Parathyroid adenoma (tissue), 2 donors: ENCODE data around the gene GHRH.
A peak's percentile ranks its signal among the peaks of the same experiment; 100 is the strongest.

Experiments used
- H2AFZ ChIP-seq: fragments of 300-600 bp; sonication (generic); one replicate; pipeline ENCODE4 v1.7.0; 2017; ENCODE audit warnings: antibody characterized with exemption, mild to moderate bottlenecking
- H3K27ac ChIP-seq: fragments of 300-600 bp; sonication (generic); one replicate; pipeline ENCODE4 v1.7.0; 2017
- H3K27me3 ChIP-seq: fragments of 300-600 bp; sonication (generic); one replicate; pipeline ENCODE4 v1.7.0; 2017; ENCODE audit warnings: low read length; ENCODE audit not compliant: control insufficient read depth, insufficient read depth
- H3K36me3 ChIP-seq: fragments of 300-600 bp; sonication (generic); one replicate; pipeline ENCODE4 v1.7.0; 2017; ENCODE audit warnings: low read length; ENCODE audit not compliant: control insufficient read depth, insufficient read depth
- H3K4me1 ChIP-seq: fragments of 300-600 bp; sonication (generic); one replicate; pipeline ENCODE4 v1.7.0; 2017; ENCODE audit warnings: control low read depth
- H3K4me2 ChIP-seq: fragments of 300-600 bp; sonication (generic); one replicate; pipeline ENCODE4 v1.7.0; 2017; ENCODE audit warnings: low read length
- H3K4me3 ChIP-seq: fragments of 300-600 bp; sonication (generic); one replicate; pipeline ENCODE4 v1.7.0; 2017; ENCODE audit warnings: low read depth, low read length
- H3K79me2 ChIP-seq: fragments of 300-600 bp; sonication (generic); one replicate; pipeline ENCODE4 v1.7.0; 2017; ENCODE audit warnings: control low read depth
- H3K9ac ChIP-seq: fragments of 300-600 bp; sonication (generic); one replicate; pipeline ENCODE4 v1.7.0; 2017; ENCODE audit warnings: mild to moderate bottlenecking
- H3K9me3 ChIP-seq: fragments of 300-600 bp; sonication (generic); one replicate; pipeline ENCODE4 v1.7.0; 2017; ENCODE audit warnings: low read length; ENCODE audit not compliant: control insufficient read depth
- TF ChIP-seq, protein P1 (sequence below): fragments of 300-600 bp; sonication (generic); IDR thresholded peaks from one replicate; pipeline ENCODE4 v1.7.0; 2017; ENCODE audit warnings: antibody characterized with exemption, mild to moderate bottlenecking
- donor health status: primary hyperparathyroidism.

GHRH gene

DNA sequence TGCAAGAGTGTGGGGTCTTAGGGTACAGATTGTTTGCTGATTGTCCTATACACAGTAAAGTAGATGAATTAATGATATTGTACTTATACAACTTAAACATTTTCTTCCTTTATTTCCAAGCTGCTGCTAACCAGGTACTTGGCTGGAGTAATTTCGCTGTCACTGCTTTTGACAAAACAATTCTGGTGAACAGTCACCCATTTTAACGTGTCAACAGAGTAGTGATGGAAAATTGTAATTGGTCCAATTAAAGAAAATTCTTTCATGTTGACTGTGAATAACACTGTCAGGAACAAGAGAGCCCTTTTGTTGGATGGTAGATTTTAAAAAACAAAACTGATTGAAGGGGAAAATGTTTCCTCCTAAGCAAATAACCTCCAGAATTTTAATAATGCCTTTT, 55.8 kb downstream of the GHRH start:
- no peak overlapping the region for H3K4me3 ChIP-seq
- no peak overlapping the region for H3K9ac ChIP-seq
- no peaks in the 10 kb centered on the region for H3K79me2 ChIP-seq
- TF ChIP-seq, protein P1, sequence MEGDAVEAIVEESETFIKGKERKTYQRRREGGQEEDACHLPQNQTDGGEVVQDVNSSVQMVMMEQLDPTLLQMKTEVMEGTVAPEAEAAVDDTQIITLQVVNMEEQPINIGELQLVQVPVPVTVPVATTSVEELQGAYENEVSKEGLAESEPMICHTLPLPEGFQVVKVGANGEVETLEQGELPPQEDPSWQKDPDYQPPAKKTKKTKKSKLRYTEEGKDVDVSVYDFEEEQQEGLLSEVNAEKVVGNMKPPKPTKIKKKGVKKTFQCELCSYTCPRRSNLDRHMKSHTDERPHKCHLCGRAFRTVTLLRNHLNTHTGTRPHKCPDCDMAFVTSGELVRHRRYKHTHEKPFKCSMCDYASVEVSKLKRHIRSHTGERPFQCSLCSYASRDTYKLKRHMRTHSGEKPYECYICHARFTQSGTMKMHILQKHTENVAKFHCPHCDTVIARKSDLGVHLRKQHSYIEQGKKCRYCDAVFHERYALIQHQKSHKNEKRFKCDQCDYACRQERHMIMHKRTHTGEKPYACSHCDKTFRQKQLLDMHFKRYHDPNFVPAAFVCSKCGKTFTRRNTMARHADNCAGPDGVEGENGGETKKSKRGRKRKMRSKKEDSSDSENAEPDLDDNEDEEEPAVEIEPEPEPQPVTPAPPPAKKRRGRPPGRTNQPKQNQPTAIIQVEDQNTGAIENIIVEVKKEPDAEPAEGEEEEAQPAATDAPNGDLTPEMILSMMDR = no peak
- no peaks in the 10 kb centered on the region for H3K36me3 ChIP-seq
- H3K27ac ChIP-seq = no peak overlapping the region
- no peaks in the 10 kb centered on the region for H3K27me3 ChIP-seq
- peaks cover 3% of the 10 kb centered on the region for H3K4me1 ChIP-seq
- no peak overlapping the region for H3K4me2 ChIP-seq
- no peak overlapping the region for H2AFZ ChIP-seq
- no peaks in the 10 kb centered on the region for H3K9me3 ChIP-seq

DNA sequence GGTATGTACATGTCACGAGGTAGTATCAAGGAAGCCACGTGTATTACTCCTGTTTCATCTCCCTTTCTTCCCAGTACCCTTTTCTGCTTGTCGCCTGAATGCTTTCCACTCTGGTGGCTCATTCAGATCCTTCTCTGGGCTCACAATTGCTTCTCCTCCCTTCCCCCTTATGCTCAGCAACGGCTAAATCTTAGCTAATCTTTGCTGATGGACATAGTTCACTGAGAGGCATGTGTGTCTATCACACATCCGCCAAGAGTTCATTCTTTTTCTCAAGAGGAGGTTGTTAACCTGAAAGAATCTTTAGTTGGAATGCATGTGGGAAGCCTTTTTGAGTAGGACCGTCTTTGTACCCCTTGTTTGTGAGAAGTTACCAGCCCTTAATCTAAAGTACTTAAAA, 56.5 kb downstream of the GHRH start:
- H3K36me3 ChIP-seq = no peaks in the 10 kb centered on the region
- no peak overlapping the region for H2AFZ ChIP-seq
- H3K27me3 ChIP-seq = no peaks in the 10 kb centered on the region
- H3K27ac ChIP-seq = no peak overlapping the region
- H3K4me2 ChIP-seq = no peak overlapping the region
- TF ChIP-seq, protein P1 = no peak
- H3K4me1 ChIP-seq = peaks cover 3% of the 10 kb centered on the region
- no peak overlapping the region for H3K4me3 ChIP-seq
- no peaks in the 10 kb centered on the region for H3K79me2 ChIP-seq
- H3K9me3 ChIP-seq = no peaks in the 10 kb centered on the region
- H3K9ac ChIP-seq = no peak overlapping the region

DNA sequence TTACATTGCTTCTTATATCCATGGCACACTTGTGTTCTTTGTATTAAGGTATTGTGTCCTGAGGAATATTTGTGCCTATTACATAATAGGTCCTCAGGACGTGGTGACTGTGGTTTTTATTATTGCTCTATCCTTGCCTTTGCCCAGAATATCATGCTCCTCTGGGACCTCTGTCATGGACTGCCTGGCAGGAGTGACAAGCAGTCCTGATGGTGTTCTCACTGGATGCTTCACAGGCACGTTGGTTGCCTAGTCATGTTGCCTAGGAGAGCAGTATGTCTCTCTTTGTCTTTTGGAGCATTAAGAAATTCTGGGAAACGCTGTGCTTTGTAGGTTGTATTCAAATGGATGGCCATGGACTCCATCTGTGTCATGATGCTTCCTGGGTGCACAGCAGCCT, 57.6 kb downstream of the GHRH start:
- no peaks in the 10 kb centered on the region for H3K9me3 ChIP-seq
- peaks cover 3% of the 10 kb centered on the region for H3K4me1 ChIP-seq
- H3K9ac ChIP-seq = no peak overlapping the region
- H2AFZ ChIP-seq = no peak overlapping the region
- H3K4me3 ChIP-seq = no peak overlapping the region
- TF ChIP-seq, protein P1 = no peak
- no peak overlapping the region for H3K4me2 ChIP-seq
- H3K27me3 ChIP-seq = no peaks in the 10 kb centered on the region
- H3K79me2 ChIP-seq = no peaks in the 10 kb centered on the region
- no peaks in the 10 kb centered on the region for H3K36me3 ChIP-seq
- no peak overlapping the region for H3K27ac ChIP-seq

DNA sequence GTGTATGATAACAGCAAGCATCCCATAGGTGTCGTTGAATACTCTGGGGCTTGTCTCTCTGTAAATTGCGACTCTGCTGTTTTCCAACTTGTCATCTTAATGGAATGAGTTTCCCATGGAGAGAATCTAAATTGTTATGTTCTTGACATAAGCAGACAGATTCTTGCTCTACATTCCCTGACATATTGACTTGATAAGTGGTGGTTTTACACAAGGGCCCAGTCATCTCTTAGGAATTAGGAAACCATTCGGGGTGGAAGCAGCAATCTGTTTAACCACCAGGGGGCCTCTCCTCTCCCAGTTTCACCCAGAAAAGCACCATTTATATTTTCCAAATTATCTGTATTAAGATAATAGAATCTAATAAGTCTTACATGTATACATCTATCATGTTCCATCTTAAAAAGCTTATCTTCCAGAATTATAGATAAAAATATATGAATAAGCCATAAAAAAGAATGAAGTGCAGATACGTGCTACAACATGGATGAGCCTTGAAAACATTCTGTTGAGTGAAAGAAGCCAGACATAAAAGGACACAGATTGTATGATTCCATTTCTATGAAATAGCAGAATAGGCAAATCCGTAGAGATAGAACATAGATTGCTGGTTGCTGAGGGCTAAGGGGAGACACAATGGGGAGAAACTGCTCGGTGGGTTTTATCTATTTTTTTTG, 59.2 kb downstream of the GHRH start:
- H3K36me3 ChIP-seq = no peaks in the 10 kb centered on the region
- H3K4me1 ChIP-seq = peaks cover 3% of the 10 kb centered on the region
- TF ChIP-seq, protein P1 = peak; percentile 61
- no peaks in the 10 kb centered on the region for H3K9me3 ChIP-seq
- no peak overlapping the region for H2AFZ ChIP-seq
- no peak overlapping the region for H3K9ac ChIP-seq
- H3K4me3 ChIP-seq = no peak overlapping the region
- peaks cover 4% of the 10 kb centered on the region for H3K79me2 ChIP-seq
- H3K4me2 ChIP-seq = no peak overlapping the region
- no peaks in the 10 kb centered on the region for H3K27me3 ChIP-seq
- H3K27ac ChIP-seq = no peak overlapping the region

DNA sequence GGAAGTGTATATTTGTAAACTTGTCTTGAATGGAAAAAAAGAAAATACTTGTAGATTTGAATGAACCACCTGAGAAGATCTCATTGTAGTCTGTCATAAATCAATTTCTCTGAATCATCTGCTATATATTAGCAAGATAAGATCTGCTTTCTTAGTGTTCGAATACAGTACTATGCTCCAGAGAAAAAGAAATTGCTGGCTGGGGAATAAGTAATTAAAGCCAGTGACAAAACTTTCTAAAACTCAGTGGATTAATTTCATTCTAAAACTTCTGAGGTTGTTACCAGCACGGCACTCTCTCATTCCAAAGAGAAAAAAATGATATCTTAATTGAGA, 59.8 kb downstream of the GHRH start:
- no peaks in the 10 kb centered on the region for H3K27me3 ChIP-seq
- no peaks in the 10 kb centered on the region for H3K9me3 ChIP-seq
- TF ChIP-seq, protein P1 = no peak
- H3K27ac ChIP-seq = no peak overlapping the region
- no peak overlapping the region for H2AFZ ChIP-seq
- no peaks in the 10 kb centered on the region for H3K36me3 ChIP-seq
- no peak overlapping the region for H3K9ac ChIP-seq
- H3K79me2 ChIP-seq = peaks cover 6% of the 10 kb centered on the region
- H3K4me3 ChIP-seq = no peak overlapping the region
- no peak overlapping the region for H3K4me2 ChIP-seq
- H3K4me1 ChIP-seq = peaks cover 3% of the 10 kb centered on the region
